C4-2B (cell line): ENCODE results near the gene ADGRV1.
"Not testable (repeated sequence)": the region's sequence is repeated elsewhere in the genome, so short reads cannot be mapped to it uniquely, and the experiment has no call there.

Source experiments
- CTCF ChIP-seq: fragments of 450-650 bp; conservative IDR thresholded peaks from 2 replicates; pipeline ENCODE4 v1.5.1; 2017; ENCODE audit warnings: mild to moderate bottlenecking
- ZFX ChIP-seq: fragments of 450-650 bp; IDR thresholded peaks from 2 replicates; pipeline ENCODE4 v1.6.1; 2017

- not testable (repeated sequence) for TF ChIP-seq CTCF, ZFX
These were observed 241.9 kb downstream of the ADGRV1 start for GRCh38 chr5:90800515-90800914.
